Stimulated activated CD8-positive, alpha-beta memory T cell treated with anti-CD3 and anti-CD28 coated beads, Interleukin-7, amount 100 ng/mL, for 4 hours (primary cell): Measurements from ENCODE around the gene OR6X1.
"Not testable (repeated sequence)": the region's sequence is repeated elsewhere in the genome, so short reads cannot be mapped to it uniquely, and the experiment has no call there.

Source experiments
- DNase-seq, 2 donors: peaks; one replicate each; pipeline ENCODE4 v3.0.0-alpha.2; 2020; ENCODE audit warnings: low read depth in 2 of 2

OR6X1 gene

GRCh38 chr11:123755344-123755743 lies 1.0 kb upstream of the OR6X1 start:
- no peak for DNase-seq

GRCh38 chr11:123753110-123753509 lies 1.2 kb downstream of the OR6X1 start:
- DNase-seq: no peak

- no peak for DNase-seq
Measured at GRCh38 chr11:123751781-123752180, 2.5 kb downstream of the OR6X1 start.

GRCh38 chr11:123748349-123748748 lies 6.0 kb downstream of the OR6X1 start:
- DNase-seq: not testable (repeated sequence)

GRCh38 chr11:123745764-123746451 lies 8.4 kb downstream of the OR6X1 start:
- DNase-seq: no peak

- no peak for DNase-seq
Measured at GRCh38 chr11:123742724-123743120, 11.6 kb downstream of the OR6X1 start.

- no peak for DNase-seq
Measured at GRCh38 chr11:123742031-123742723, 12.1 kb downstream of the OR6X1 start.

- DNase-seq: peak; percentile 85 to 87
Measured at GRCh38 chr11:123741159-123742030, 12.9 kb downstream of the OR6X1 start, which contains the start of gene ZNF202. ZNF202 (minus strand) TSS chr11:123741660; CDS start chr11:123730888, 10,772 bp downstream.

- no peak for DNase-seq
Measured at GRCh38 chr11:123740787-123741158, 13.5 kb downstream of the OR6X1 start.

- DNase-seq: no peak
Measured at GRCh38 chr11:123738374-123738773, 15.9 kb downstream of the OR6X1 start.

GRCh38 chr11:123736769-123737168 lies 17.5 kb downstream of the OR6X1 start:
- no peak for DNase-seq

- DNase-seq: no peak
Measured at GRCh38 chr11:123729602-123730001, 24.7 kb downstream of the OR6X1 start.

- no peak for DNase-seq
Measured at GRCh38 chr11:123725995-123726655, 28.2 kb downstream of the OR6X1 start.

GRCh38 chr11:123719452-123719851 lies 34.9 kb downstream of the OR6X1 start:
- no peak for DNase-seq

GRCh38 chr11:123718469-123718868 lies 35.8 kb downstream of the OR6X1 start:
- DNase-seq: no peak

GRCh38 chr11:123718063-123718462 lies 36.3 kb downstream of the OR6X1 start:
- DNase-seq: no peak

GRCh38 chr11:123712627-123713026 lies 41.7 kb downstream of the OR6X1 start:
- not testable (repeated sequence) for DNase-seq

GRCh38 chr11:123707606-123708205 lies 46.6 kb downstream of the OR6X1 start:
- DNase-seq: peak; percentile 12 to 21

GRCh38 chr11:123707206-123707605 lies 47.1 kb downstream of the OR6X1 start:
- DNase-seq: no peak

GRCh38 chr11:123704341-123704740 lies 50.0 kb downstream of the OR6X1 start:
- no peak for DNase-seq
